ENCODE measurements around the gene POC1A.

The POC1A gene

GRCh38 chr3:52144796-52145735 lies 9.2 kb downstream of the POC1A start:
- peak overlapping the region; percentile 35 for H3K27ac ChIP-seq
- ChIA-PET CTCF (interaction anchor here (0.7 to 1.5 kb wide), 6 partner anchors 71 to 204 kb away, joined by 3 to 9 read pairs (median 4); partner anchors contain the start of gene RRP9), POLR2A (ENCODE audit: low non-redundant PET) (no interaction called here)
- TF ChIP-seq, protein P1, sequence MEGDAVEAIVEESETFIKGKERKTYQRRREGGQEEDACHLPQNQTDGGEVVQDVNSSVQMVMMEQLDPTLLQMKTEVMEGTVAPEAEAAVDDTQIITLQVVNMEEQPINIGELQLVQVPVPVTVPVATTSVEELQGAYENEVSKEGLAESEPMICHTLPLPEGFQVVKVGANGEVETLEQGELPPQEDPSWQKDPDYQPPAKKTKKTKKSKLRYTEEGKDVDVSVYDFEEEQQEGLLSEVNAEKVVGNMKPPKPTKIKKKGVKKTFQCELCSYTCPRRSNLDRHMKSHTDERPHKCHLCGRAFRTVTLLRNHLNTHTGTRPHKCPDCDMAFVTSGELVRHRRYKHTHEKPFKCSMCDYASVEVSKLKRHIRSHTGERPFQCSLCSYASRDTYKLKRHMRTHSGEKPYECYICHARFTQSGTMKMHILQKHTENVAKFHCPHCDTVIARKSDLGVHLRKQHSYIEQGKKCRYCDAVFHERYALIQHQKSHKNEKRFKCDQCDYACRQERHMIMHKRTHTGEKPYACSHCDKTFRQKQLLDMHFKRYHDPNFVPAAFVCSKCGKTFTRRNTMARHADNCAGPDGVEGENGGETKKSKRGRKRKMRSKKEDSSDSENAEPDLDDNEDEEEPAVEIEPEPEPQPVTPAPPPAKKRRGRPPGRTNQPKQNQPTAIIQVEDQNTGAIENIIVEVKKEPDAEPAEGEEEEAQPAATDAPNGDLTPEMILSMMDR (conservative IDR thresholded peaks at IDR 0.05; ENCODE audit: low read depth): no peak
- no peak for DNase-seq (ENCODE audit: low spot score)

GRCh38 chr3:52144034-52144795 lies 10.0 kb downstream of the POC1A start:
- POLR2A ChIA-PET (ENCODE audit: low non-redundant PET): no interaction called here
- peak; percentile 87 for DNase-seq (ENCODE audit: low spot score)
- H3K27ac ChIP-seq: peak overlapping the region; percentile 35
- TF ChIP-seq, protein P1 (conservative IDR thresholded peaks at IDR 0.05; ENCODE audit: low read depth): peak; percentile 91
- CTCF ChIA-PET: interaction anchor here (0.5 to 1.5 kb wide), 7 partner anchors 84 to 203 kb away, joined by 3 to 9 read pairs (median 5); partner anchors contain the start of gene RRP9

GRCh38 chr3:52143616-52144015 lies 10.6 kb downstream of the POC1A start:
- CTCF ChIA-PET: interaction anchor here (0.6 to 1.5 kb wide), 2 partner anchors 83 to 101 kb away, joined by 5 read pairs; no protein-coding TSS in a partner anchor
- DNase-seq (ENCODE audit: low spot score): no peak
- POLR2A ChIA-PET (ENCODE audit: low non-redundant PET): no interaction called here
- peak overlapping the region; percentile 35 for H3K27ac ChIP-seq
- TF ChIP-seq, protein P1 (conservative IDR thresholded peaks at IDR 0.05; ENCODE audit: low read depth): no peak

GRCh38 chr3:52143156-52143555 lies 11.1 kb downstream of the POC1A start:
- TF ChIP-seq, protein P1 (conservative IDR thresholded peaks at IDR 0.05; ENCODE audit: low read depth): no peak
- ChIA-PET CTCF (interaction anchor here (0.7 to 1.5 kb wide), 3 partner anchors 83 to 141 kb away, joined by 3 to 5 read pairs (median 4); no protein-coding TSS in a partner anchor), POLR2A (ENCODE audit: low non-redundant PET) (no interaction called here)
- DNase-seq (ENCODE audit: low spot score): no peak
- peak overlapping the region; percentile 35 for H3K27ac ChIP-seq

GRCh38 chr3:52141751-52142150 lies 12.5 kb downstream of the POC1A start:
- DNase-seq (ENCODE audit: low spot score): no peak

More at GRCh38 chr3:52141751-52142150, 12.5 kb downstream of the POC1A start:
- CTCF ChIA-PET: interaction anchor here (0.7 kb wide), 1 partner anchor 84 kb away, joined by 3 read pairs; no protein-coding TSS in a partner anchor
- H3K27ac ChIP-seq: peak overlapping the region; percentile 35; the same call in 1 of the 2 replicates
- POLR2A ChIA-PET (ENCODE audit: low non-redundant PET): no interaction called here
- TF ChIP-seq, protein P1 (conservative IDR thresholded peaks at IDR 0.05; ENCODE audit: low read depth): no peak
